Stimulated activated naive CD4-positive, alpha-beta T cell treated with Interleukin-2 at 50 U/mL for 16 hours (primary cell): Measurements from ENCODE around the gene RAB3GAP2.
"Not testable (repeated sequence)": the region's sequence is repeated elsewhere in the genome, so short reads cannot be mapped to it uniquely, and the experiment has no call there.

Experiments
- DNase-seq: peaks from one replicate; lab custom pipeline; 2025; lab: John Stamatoyannopoulos, UW

The RAB3GAP2 gene

GRCh38 chr1:220195701-220196100 is 76.6 kb downstream of the RAB3GAP2 start:
- DNase-seq, result no peak

DNA sequence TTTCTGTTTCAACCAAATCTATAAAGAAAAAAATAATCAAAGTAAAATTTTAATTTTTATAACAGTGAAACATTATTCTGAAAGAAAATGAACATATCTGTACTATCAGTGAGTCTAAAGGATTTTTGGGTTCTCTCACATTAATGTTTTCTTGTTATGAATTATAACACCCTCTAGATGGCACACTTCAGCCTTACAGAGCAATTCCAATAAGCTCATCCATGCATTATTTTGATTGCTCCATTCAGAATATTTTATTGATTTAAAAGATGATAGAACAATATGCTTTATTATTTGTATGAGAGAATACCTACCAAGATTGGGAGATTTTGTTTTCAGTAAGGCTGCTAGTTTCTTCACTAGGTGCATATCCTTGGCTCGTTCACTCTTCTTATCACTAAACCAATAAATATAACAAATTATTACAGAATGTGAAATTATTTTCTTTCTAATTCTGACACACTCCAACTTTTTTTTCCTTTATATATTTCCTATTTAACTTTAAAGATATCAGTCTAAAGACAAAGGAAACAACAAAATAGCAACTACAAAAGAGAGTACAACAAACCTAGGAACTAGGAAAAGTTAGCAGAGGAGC is 82.4 kb downstream of the RAB3GAP2 start:
- no peak for DNase-seq

DNA sequence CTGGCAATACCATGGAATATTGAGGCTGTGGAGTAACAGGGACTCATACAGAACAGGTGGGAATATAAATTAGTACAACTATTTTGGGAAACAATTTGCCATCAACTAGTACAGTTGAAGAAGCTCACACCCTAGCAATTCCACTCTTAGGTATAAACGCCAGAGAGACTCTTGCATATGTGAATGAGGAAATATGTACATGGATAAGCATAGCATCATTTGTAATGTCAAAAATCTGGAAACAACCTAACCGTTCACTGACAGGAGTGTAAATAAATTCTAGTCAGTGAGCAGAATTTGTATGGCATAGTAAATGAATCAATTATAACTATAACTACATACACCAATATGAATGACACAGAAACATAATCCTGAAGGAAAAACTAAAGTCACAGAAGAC is 83.7 kb downstream of the RAB3GAP2 start:
- DNase-seq, result no peak

GRCh38 chr1:220186752-220187151 is 85.5 kb downstream of the RAB3GAP2 start:
- DNase-seq, result no peak

DNA sequence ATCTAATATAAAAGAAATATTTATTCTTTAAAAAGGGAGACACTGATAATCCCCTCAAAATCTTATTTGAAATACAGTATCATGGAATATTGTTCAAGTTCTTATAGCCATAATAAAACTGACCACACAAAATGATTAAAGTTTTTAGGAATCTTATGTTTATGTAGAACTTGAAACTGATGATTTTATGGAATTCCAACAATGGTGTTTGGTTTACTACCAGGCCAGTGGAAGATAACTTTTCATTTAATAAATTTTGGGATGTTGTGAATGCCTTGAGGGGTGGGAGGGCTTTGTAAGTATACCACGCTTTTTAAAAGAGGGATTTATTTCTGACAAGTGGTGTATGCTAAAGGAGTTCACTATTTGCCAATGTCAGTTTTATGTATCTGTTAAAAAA is 87.7 kb downstream of the RAB3GAP2 start:
- DNase-seq, result no peak

- DNase-seq, result no peak
Observed at GRCh38 chr1:220182656-220183055, 89.6 kb downstream of the RAB3GAP2 start.

DNA sequence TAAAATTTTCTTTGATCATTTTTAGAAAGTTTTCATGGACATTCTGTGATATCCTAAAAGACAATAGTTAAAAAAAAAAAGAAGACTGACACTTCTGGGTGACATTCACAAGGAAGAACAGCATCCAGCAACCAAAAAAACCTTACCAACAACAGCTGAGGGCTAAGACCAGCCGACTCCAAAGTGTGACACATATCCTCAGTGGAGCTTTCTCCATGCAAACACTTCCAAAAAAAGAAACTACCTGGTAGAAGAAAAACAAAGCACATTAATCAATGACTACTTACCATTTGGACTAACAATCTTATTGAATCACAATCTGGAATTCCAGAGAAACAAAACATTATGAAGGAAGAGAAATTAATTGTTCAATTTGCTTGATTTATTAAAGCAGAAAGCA is 90.1 kb downstream of the RAB3GAP2 start:
- DNase-seq, result no peak

- no peak for DNase-seq
Observed at GRCh38 chr1:220176540-220176939, 95.7 kb downstream of the RAB3GAP2 start.

DNA sequence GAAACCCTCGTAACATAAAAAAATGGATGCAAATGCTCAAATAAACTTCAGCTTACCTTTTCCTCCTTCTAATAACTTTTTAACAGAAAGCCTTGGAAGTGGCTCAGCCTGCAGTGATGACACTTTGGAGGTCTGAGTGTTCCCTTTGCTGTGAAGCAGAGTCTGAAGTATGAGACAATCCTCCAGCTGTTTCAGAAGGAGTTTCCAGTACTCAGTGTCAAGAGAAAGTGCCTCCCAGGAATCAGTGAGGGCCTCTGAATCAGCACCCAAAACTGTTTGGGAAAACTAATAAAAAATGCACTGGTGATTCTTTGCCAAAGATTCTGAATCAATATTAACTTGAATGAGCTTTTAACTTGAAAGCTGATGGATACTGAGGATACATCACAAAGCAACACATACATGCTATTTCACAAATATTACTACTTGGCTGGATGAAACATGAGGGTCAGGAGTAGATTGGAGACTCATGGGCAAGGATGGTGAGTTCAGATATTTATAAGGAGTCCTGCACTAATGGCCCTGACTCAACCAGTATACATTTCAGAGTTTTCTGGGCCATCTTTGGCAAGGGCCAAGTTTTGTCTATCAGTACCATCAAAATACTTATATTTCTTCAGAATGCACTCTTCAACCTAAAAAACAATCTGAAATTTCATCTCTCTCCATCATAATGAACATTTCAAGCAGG is 101.3 kb downstream of the RAB3GAP2 start:
- no peak for DNase-seq

DNA sequence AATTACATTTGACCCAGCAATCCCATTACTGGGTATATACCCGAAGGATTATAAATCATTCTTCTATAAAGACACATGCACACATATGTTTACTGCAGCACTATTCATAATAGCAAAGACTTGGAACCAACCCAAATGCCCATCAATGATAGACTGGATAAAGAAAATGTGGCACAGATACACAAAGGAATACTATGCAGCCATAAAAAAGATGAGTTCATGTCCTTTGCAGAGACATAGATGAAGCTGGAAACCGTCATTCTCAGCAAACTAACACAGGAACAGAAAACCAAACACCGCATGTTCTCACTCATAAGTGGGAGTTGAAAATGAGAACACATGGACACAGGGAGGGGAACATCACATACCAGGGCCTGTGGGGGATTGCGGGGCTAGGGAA is 102.4 kb downstream of the RAB3GAP2 start:
- not testable (repeated sequence) for DNase-seq

DNA sequence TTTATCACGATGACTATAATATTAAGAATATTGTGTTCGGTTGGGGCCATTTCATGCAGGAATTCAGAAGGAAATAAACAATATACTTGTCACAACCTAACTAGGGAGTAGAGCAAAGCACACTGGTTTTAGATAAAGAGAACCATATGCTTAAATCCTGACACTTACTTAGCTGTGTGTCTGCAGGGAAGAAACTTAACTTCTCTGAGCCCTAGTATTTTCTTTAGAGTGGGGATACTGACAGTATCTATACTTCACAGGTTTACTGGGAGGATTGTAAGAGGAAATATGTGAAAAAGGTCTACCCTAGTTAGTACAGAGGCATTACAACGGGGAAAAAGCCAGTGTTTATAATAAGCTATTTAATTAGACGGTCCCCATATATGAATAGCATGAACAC is 105.4 kb downstream of the RAB3GAP2 start:
- DNase-seq, result no peak

- DNase-seq, result no peak
Observed at GRCh38 chr1:220164517-220164916, 107.7 kb downstream of the RAB3GAP2 start.

DNA sequence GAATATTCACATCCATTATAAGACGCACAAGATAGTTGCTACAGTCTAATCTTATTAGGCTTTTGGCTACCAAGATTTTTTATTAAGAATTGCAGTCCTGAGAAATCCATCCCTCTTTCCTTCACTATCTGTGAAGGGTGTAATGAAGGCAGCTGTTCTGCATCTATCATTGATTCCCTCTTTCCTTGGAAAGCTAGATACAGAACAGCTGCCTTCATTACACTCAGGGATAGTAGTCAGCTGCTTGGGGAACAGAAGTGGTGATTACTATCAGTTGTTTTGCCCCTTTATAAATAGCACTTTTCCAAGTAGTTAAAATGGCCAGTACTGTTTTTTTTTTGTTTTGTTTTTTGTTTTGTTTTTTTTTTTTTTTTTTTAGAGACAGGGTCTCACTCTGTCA is 108.1 kb downstream of the RAB3GAP2 start:
- no peak for DNase-seq

DNA sequence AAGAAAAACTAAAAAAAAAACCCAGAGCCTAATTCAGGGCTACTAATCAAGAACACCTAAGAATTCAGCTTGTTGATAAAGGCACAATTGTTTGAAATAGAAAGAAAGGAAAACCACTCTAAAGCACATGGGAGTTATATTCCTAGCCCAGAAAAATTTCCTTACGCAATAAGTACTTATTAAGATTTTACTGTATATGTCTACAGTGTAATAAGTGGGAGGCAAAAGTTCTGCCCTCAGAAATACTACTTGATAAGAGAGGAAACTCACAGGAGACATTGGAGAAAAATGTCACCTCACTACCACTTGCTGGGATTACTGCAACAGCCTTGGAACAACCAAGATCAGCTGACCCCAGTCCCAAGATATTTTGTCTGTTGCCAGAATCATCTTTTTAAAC is 112.2 kb downstream of the RAB3GAP2 start:
- DNase-seq, result no peak

GRCh38 chr1:220159041-220159440 is 113.2 kb downstream of the RAB3GAP2 start:
- no peak for DNase-seq

GRCh38 chr1:220158530-220158929 is 113.7 kb downstream of the RAB3GAP2 start:
- not testable (repeated sequence) for DNase-seq

- DNase-seq, result no peak
Observed at GRCh38 chr1:220157738-220158137, 114.5 kb downstream of the RAB3GAP2 start.

- no peak for DNase-seq
Observed at GRCh38 chr1:220156620-220157146, 115.6 kb downstream of the RAB3GAP2 start.

- DNase-seq, result no peak
Observed at GRCh38 chr1:220153147-220153546, 119.1 kb downstream of the RAB3GAP2 start.

DNA sequence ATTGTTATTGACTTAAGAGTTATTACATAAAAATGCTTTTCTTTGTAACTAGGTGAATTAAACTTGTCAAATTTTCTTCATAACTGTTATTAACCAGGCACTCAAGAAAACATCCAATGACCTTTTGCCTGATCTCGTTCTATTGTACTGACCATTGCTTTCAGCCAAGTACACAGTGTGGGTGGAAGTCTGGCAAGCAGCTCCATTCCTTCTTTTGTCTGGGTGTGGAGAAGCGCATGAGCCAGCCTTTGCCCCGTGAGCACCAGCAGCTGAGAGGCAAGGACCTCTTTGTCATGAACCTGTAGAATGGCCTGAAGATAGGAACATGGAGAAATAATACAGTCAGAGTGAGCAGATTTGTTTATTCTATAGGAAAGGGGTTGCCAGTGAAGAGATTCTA is 120.8 kb downstream of the RAB3GAP2 start:
- DNase-seq, result no peak

GRCh38 chr1:220149742-220150141 is 122.5 kb downstream of the RAB3GAP2 start:
- DNase-seq, result no peak

GRCh38 chr1:220144051-220144450 is 128.2 kb downstream of the RAB3GAP2 start:
- DNase-seq, result no peak

GRCh38 chr1:220139966-220140365 is 132.3 kb downstream of the RAB3GAP2 start:
- no peak for DNase-seq
